Measurements from ENCODE around the gene PCDH9. TPM values are rescaled to one million over a fixed set of nuclear protein-coding genes. Genes with fewer than 3 reads are reported as not detected.

The PCDH9 gene
- polyA plus RNA-seq, 3 donors, result 0.03 TPM; not detected in 1

- no peak overlapping the region for H3K4me2 ChIP-seq (replicated peaks; ENCODE audit: extremely low read depth, low read length, poor library complexity, severe bottlenecking)
- no peaks in the 10 kb centered on the region for H3K4me1 Mint-ChIP-seq
- DNase-seq, result no peak
- no peak overlapping the region for H3K27ac Mint-ChIP-seq
- peaks cover 0 to 6% of the 10 kb centered on the region in 2 donors for H3K9me3 ChIP-seq (replicated peaks in 1 of 2; ENCODE audit: control insufficient read depth in 1 of 2, insufficient read depth in 1 of 2, low read length in 2 of 2)
- no peaks in the 10 kb centered on the region for H3K27me3 ChIP-seq (ENCODE audit: control insufficient read depth in 2 of 2, insufficient read depth in 2 of 2, low read length in 2 of 2)
- intact Hi-C loops (cut with micrococcal nuclease), result loop anchor here in 1 of 2 donors (10.0 kb wide), 1 partner anchor 129 kb away; no protein-coding TSS in a partner anchor
- H3K36me3 Mint-ChIP-seq, result no peaks in the 10 kb centered on the region
- no peak for TF ChIP-seq CTCF (IDR thresholded peaks at IDR 0.05)
- peaks cover 0 to 11% (median 2%) of the 10 kb centered on the region in 7 donors for H3K9me3 Mint-ChIP-seq
- no peaks in the 10 kb centered on the region for H3K36me3 ChIP-seq (replicated peaks in 1 of 2; ENCODE audit: control insufficient read depth in 1 of 2, insufficient read depth in 2 of 2, low read length in 2 of 2)
- H3K27ac ChIP-seq (ENCODE audit: low read depth in 1 of 2, low read length in 2 of 2), result no peak overlapping the region
- H3K4me3 Mint-ChIP-seq, result no peak overlapping the region
- peaks cover 0 to 2% (median 0%) of the 10 kb centered on the region in 3 donors for H3K27me3 Mint-ChIP-seq (ENCODE audit: low read depth in 3 of 3)
- no CpG with 5 or more reads among the region's 3 CpGs for WGBS (ENCODE audit: insufficient coverage)
- H2AFZ ChIP-seq (ENCODE audit: insufficient read depth, low read depth, low read length, poor library complexity, severe bottlenecking), result no peak overlapping the region
- no peaks in the 10 kb centered on the region for H3K79me2 ChIP-seq (ENCODE audit: insufficient read depth, low read length)
- H3K4me1 ChIP-seq (ENCODE audit: control insufficient read depth in 1 of 2, insufficient read depth in 2 of 2, low read length in 2 of 2), result no peaks in the 10 kb centered on the region
- H4K20me1 ChIP-seq (ENCODE audit: insufficient read depth, low read length), result no peaks in the 10 kb centered on the region
- no peak overlapping the region for H3K4me3 ChIP-seq (replicated peaks in 1 of 3; ENCODE audit: low read depth in 2 of 3, low read length in 3 of 3)
- H3K9ac ChIP-seq (ENCODE audit: insufficient read depth, low read length, poor library complexity, severe bottlenecking), result no peak overlapping the region
Measured at GRCh38 chr13:66703597-66703996, 526.5 kb downstream of the PCDH9 start.

- intact Hi-C loops (cut with micrococcal nuclease), result loop anchor here in 1 of 2 donors (10.0 kb wide), 1 partner anchor 125 kb away; no protein-coding TSS in a partner anchor
- H3K4me1 Mint-ChIP-seq, result no peaks in the 10 kb centered on the region
- no CpG with 5 or more reads among the region's 8 CpGs for WGBS (ENCODE audit: insufficient coverage)
- H4K20me1 ChIP-seq (ENCODE audit: insufficient read depth, low read length), result no peaks in the 10 kb centered on the region
- no peak overlapping the region for H2AFZ ChIP-seq (ENCODE audit: insufficient read depth, low read depth, low read length, poor library complexity, severe bottlenecking)
- H3K27me3 Mint-ChIP-seq (ENCODE audit: low read depth in 3 of 3), result peaks cover 0 to 2% (median 2%) of the 10 kb centered on the region in 3 donors
- TF ChIP-seq CTCF (IDR thresholded peaks at IDR 0.05), result no peak
- H3K27ac Mint-ChIP-seq, result no peak overlapping the region
- H3K36me3 ChIP-seq (replicated peaks in 1 of 2; ENCODE audit: control insufficient read depth in 1 of 2, insufficient read depth in 2 of 2, low read length in 2 of 2), result no peaks in the 10 kb centered on the region
- H3K27me3 ChIP-seq (ENCODE audit: control insufficient read depth in 2 of 2, insufficient read depth in 2 of 2, low read length in 2 of 2), result no peaks in the 10 kb centered on the region
- peaks cover 0 to 9% (median 2%) of the 10 kb centered on the region in 7 donors for H3K9me3 Mint-ChIP-seq
- no peak overlapping the region for H3K4me3 ChIP-seq (replicated peaks in 1 of 3; ENCODE audit: low read depth in 2 of 3, low read length in 3 of 3)
- no peak overlapping the region for H3K9ac ChIP-seq (ENCODE audit: insufficient read depth, low read length, poor library complexity, severe bottlenecking)
- no peak overlapping the region for H3K4me2 ChIP-seq (replicated peaks; ENCODE audit: extremely low read depth, low read length, poor library complexity, severe bottlenecking)
- no peak overlapping the region for H3K27ac ChIP-seq (ENCODE audit: low read depth in 1 of 2, low read length in 2 of 2)
- no peak for DNase-seq
- H3K4me1 ChIP-seq (ENCODE audit: control insufficient read depth in 1 of 2, insufficient read depth in 2 of 2, low read length in 2 of 2), result no peaks in the 10 kb centered on the region
- H3K36me3 Mint-ChIP-seq, result no peaks in the 10 kb centered on the region
- no peaks in the 10 kb centered on the region for H3K79me2 ChIP-seq (ENCODE audit: insufficient read depth, low read length)
- peaks cover 0 to 8% of the 10 kb centered on the region in 2 donors for H3K9me3 ChIP-seq (replicated peaks in 1 of 2; ENCODE audit: control insufficient read depth in 1 of 2, insufficient read depth in 1 of 2, low read length in 2 of 2)
- H3K4me3 Mint-ChIP-seq, result no peak overlapping the region
Measured at GRCh38 chr13:66700117-66700601, 530.0 kb downstream of the PCDH9 start.
